RCC 7860 (cell line): ENCODE results near the gene PREP.
"Not testable (repeated sequence)": the region's sequence is repeated elsewhere in the genome, so short reads cannot be mapped to it uniquely, and the experiment has no call there.

ENCODE experiments used
- DNase-seq: peaks from one replicate; pipeline ENCODE4 v3.0.0-alpha.2; 2015; ENCODE audit warnings: low spot score
- FAIRE-seq: peaks from 2 replicates; lab custom pipeline; 2012; peaks lifted over from hg19 to GRCh38; lab: Jason Lieb, UNC

The PREP gene

GRCh38 chr6:105346052-105346451, 56.8 kb downstream of the PREP start:
- FAIRE-seq (no peak), DNase-seq (no peak)

- FAIRE-seq (no peak), DNase-seq (no peak)
Measured at GRCh38 chr6:105345506-105345905, 57.4 kb downstream of the PREP start.

GRCh38 chr6:105344881-105345370, 58.0 kb downstream of the PREP start:
- DNase-seq: no peak
- no peak for FAIRE-seq

- not testable (repeated sequence) for FAIRE-seq, DNase-seq
Measured at GRCh38 chr6:105338350-105338983, 64.4 kb downstream of the PREP start.

- DNase-seq (no peak), FAIRE-seq (no peak)
Measured at GRCh38 chr6:105336986-105337385, 65.9 kb downstream of the PREP start.

GRCh38 chr6:105332576-105332975, 70.3 kb downstream of the PREP start:
- DNase-seq: no peak
- FAIRE-seq: no peak

GRCh38 chr6:105331927-105332326, 71.0 kb downstream of the PREP start:
- no peak for DNase-seq
- FAIRE-seq: no peak

- DNase-seq (no peak), FAIRE-seq (no peak)
Measured at GRCh38 chr6:105330913-105331312, 72.0 kb downstream of the PREP start.

GRCh38 chr6:105330364-105330763, 72.5 kb downstream of the PREP start:
- FAIRE-seq (no peak), DNase-seq (no peak)

- peak; percentile 67 for FAIRE-seq
- DNase-seq: peak; percentile 59
Measured at GRCh38 chr6:105326833-105327770, 75.8 kb downstream of the PREP start.

GRCh38 chr6:105326216-105326615, 76.7 kb downstream of the PREP start:
- FAIRE-seq (no peak), DNase-seq (no peak)

- peak; percentile 24 for FAIRE-seq
Measured at GRCh38 chr6:105324386-105324950, 78.4 kb downstream of the PREP start.

GRCh38 chr6:105322499-105323225, 80.2 kb downstream of the PREP start:
- no peak for DNase-seq
- no peak for FAIRE-seq

More at GRCh38 chr6:105324386-105324950, 78.4 kb downstream of the PREP start:
- no peak for DNase-seq

GRCh38 chr6:105321728-105322127, 81.2 kb downstream of the PREP start:
- DNase-seq: no peak
- no peak for FAIRE-seq

GRCh38 chr6:105321207-105321606, 81.7 kb downstream of the PREP start:
- DNase-seq (no peak), FAIRE-seq (no peak)

GRCh38 chr6:105320765-105321164, 82.1 kb downstream of the PREP start:
- DNase-seq (no peak), FAIRE-seq (no peak)

- no peak for FAIRE-seq
- no peak for DNase-seq
Measured at GRCh38 chr6:105320271-105320670, 82.6 kb downstream of the PREP start.

- no peak for FAIRE-seq
- peak; percentile 24 for DNase-seq
Measured at GRCh38 chr6:105319331-105319730, 83.6 kb downstream of the PREP start.

- FAIRE-seq: peak; percentile 92
- DNase-seq: peak; percentile 69
Measured at GRCh38 chr6:105318660-105319059, 84.2 kb downstream of the PREP start.

- FAIRE-seq (no peak), DNase-seq (no peak)
Measured at GRCh38 chr6:105317607-105318533, 85.0 kb downstream of the PREP start.
